ENCODE measurements around the gene VAT1L.

Gene VAT1L

GRCh38 chr16:77995843-77996455 is 207.6 kb downstream of the VAT1L start:
- DNase-seq (ENCODE audit: low read depth) = no peak

GRCh38 chr16:77998350-77999023 is 210.1 kb downstream of the VAT1L start:
- DNase-seq (ENCODE audit: low read depth) = no peak

GRCh38 chr16:78001451-78002025 is 213.2 kb downstream of the VAT1L start:
- DNase-seq (ENCODE audit: low read depth) = no peak

DNA sequence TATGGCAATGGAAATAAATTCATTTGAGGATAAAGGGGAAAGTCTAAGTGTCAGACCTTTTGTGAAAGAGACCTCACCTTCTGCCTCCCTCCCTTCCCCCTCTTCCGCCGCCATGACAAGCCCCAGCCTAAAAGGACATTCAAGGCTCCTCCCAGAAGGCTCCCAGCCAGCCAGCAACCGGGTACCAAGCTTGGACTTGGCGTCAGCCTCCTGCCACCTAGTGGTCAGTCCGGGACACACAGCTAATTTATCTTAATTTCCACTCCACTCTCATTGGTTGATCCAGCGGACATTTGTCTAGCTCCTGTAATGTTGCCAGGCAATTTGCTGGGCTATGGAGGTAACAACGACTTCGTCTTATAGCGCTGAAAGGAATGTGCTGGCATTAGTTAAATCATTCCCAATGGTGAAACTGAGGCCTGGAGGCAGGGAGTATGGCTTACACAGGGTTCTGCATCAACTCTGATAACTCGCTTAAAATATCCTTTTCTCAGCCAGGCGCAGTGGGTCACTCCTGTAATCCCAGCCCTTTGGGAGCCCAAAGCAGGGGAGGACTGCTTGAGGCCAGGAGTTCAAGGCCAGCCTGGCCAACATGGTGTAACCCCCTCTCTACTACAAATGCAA is 214.7 kb downstream of the VAT1L start:
- DNase-seq (ENCODE audit: low read depth) = peak; percentile 26

- no peak for DNase-seq (ENCODE audit: low read depth)
Measured at GRCh38 chr16:78004517-78004916, 216.2 kb downstream of the VAT1L start.

DNA sequence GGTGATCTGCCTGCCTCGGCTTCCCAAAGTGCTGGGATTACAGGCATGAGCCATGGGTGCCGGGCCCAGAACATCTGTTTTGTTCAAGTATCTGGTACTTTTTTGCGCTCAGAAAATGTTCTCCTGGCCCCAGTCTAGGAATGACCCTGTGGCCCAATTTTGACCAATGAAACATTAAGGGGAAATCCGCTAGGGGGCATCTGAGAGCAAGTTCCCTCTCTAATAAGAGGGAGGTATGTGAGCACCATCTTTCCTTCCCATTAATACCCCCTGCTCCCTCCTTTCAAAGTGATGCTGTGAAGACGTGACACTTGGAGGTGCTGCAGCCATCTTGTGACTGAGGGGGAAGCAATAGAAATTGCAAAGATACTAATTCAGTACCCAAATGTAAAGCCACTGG is 217.5 kb downstream of the VAT1L start:
- DNase-seq (ENCODE audit: low read depth) = no peak

DNA sequence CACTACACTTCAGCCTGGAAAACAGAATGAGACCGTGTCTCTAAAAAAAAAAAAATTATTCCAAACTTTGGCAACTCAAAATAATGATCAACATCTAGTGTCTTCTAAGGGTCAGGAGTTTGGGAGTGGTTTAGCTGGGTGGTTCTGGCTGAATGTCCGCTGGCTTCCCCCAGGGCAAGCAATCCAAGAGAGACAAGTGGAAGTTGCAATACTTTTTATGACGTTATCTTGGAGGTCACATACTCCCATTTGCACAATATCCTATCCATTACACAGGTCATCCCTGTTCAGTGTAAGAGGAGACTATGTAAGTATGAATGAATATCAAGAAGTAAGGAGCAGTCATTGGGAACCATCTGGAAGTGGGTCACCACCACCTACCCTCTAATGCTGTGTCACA is 218.8 kb downstream of the VAT1L start:
- DNase-seq (ENCODE audit: low read depth) = no peak

- no peak for DNase-seq (ENCODE audit: low read depth)
Measured at GRCh38 chr16:78022347-78023060, 234.1 kb downstream of the VAT1L start, which contains the start of gene CLEC3A. Gene CLEC3A (plus strand): TSS chr16:78022548. CDS start chr16:78022627, 79 bp downstream.

DNA sequence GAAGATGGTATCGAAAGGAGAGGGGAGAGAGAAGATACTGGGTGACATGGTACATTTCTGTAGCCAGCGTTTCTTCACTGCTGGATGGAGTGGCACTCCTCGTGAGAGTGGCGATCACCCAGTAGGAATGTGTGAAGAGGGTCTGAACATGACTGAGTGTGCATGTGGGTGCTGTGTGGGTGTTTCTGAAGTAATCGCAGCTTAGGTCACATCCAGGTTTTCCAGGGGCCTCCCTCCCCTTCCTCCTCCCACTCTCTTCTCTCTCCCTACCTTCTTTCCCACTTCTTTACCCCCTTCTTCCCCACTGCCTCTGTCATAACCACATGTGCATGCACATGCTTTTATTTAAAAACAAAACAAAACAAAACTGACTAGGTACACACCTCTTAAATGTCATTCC is 235.8 kb downstream of the VAT1L start:
- DNase-seq (ENCODE audit: low read depth) = no peak

- DNase-seq (ENCODE audit: low read depth) = no peak
Measured at GRCh38 chr16:78025631-78026030, 237.3 kb downstream of the VAT1L start.

GRCh38 chr16:78028018-78028417 is 239.7 kb downstream of the VAT1L start:
- no peak for DNase-seq (ENCODE audit: low read depth)

All from activated T-cell treated with anti-CD3 and anti-CD28 coated beads for 1 hour (primary cell).